Measurements from ENCODE around the gene MIA2. TPM values are rescaled to one million over a fixed set of nuclear protein-coding genes. Genes with fewer than 3 reads are reported as not detected.
"Not testable (repeated sequence)": the region's sequence is repeated elsewhere in the genome, so short reads cannot be mapped to it uniquely, and the experiment has no call there.

The MIA2 gene
- total RNA-seq, 1 donor from 2014 or later: 24.7 TPM

DNA sequence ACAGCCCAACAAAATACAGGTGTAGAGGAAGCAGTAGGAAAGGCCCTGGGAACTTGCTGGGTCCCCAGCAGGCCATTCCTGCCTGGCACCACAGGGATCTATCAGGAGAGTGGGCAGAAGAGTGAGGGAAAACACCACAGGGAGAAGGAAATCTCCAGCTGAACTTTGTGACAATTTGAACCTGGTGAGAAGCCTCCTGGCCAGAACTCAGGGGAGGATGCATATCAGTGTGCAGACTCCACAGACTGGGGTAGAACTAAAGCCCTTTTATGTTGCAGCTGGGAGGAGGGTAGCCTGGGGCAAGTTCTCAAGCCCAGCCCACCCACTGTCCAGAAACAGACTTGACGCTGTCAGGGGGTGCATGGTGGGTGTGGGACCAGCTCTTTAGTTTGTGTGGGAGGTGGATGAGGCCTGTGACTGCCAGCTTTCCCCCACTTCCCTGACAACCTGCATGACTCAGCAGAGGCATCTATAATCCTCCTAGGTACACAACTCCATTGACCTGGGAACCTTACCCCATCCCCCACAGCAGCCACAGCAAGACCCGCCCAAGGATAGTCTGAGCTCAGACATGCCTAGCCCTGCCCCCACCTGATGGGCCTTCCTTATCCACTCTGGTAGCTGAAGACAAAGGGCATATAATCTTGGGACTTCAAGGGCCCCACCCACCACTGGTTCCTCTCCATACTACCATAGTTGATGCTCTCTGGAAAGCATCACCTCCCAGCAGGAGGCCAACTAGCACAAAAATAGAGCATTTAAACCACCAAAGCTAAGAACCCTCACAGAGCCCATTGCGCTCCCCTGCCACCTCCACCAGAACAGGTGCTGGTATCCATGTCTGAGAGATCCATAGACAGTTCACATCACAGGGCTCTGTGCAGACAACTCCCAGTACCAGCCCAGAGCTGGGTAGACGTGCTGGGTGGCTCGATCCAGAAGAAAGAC, 29.8 kb upstream of the MIA2 start:
- Histone ChIP-seq H3K4me1 (no peaks in the 10 kb centered on the region), H3K27ac (replicated peaks) (no peak overlapping the region), H3K36me3 (no peaks in the 10 kb centered on the region), H3K27me3 (ENCODE audit: low read depth) (no peaks in the 10 kb centered on the region), H3K4me3 (no peak overlapping the region), H3K9me3 (replicated peaks) (no peaks in the 10 kb centered on the region)
- TF ChIP-seq, protein P1, sequence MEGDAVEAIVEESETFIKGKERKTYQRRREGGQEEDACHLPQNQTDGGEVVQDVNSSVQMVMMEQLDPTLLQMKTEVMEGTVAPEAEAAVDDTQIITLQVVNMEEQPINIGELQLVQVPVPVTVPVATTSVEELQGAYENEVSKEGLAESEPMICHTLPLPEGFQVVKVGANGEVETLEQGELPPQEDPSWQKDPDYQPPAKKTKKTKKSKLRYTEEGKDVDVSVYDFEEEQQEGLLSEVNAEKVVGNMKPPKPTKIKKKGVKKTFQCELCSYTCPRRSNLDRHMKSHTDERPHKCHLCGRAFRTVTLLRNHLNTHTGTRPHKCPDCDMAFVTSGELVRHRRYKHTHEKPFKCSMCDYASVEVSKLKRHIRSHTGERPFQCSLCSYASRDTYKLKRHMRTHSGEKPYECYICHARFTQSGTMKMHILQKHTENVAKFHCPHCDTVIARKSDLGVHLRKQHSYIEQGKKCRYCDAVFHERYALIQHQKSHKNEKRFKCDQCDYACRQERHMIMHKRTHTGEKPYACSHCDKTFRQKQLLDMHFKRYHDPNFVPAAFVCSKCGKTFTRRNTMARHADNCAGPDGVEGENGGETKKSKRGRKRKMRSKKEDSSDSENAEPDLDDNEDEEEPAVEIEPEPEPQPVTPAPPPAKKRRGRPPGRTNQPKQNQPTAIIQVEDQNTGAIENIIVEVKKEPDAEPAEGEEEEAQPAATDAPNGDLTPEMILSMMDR (IDR thresholded peaks at IDR 0.05; ENCODE audit: borderline replicate concordance): no peak
- DNase-seq: no peak
- intact Hi-C loops (cut with micrococcal nuclease): no loop called here

DNA sequence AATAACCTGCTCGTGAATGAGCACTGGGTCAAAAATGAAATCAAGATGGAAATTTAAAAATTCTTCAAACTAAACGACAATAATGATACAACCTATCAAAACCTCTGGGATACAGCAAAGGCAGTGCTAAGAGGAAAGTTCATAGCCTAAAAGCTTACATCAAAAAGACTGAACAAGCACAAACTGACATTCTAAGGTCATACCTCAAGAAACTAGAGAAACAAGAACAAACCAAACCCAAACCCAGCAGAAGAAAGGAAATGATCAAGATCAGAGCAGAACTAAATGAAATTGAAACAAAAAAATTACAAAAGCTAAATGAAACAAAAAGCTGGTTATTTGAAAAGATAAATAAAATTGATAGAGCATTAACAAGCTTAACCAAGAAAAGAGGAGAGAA, 26.3 kb upstream of the MIA2 start:
- intact Hi-C loops (cut with micrococcal nuclease); H3K4me1 ChIP-seq; H3K27me3 ChIP-seq (ENCODE audit: low read depth); DNase-seq; H3K27ac ChIP-seq (replicated peaks); H3K36me3 ChIP-seq; H3K4me3 ChIP-seq; H3K9me3 ChIP-seq (replicated peaks): not testable (repeated sequence)

DNA sequence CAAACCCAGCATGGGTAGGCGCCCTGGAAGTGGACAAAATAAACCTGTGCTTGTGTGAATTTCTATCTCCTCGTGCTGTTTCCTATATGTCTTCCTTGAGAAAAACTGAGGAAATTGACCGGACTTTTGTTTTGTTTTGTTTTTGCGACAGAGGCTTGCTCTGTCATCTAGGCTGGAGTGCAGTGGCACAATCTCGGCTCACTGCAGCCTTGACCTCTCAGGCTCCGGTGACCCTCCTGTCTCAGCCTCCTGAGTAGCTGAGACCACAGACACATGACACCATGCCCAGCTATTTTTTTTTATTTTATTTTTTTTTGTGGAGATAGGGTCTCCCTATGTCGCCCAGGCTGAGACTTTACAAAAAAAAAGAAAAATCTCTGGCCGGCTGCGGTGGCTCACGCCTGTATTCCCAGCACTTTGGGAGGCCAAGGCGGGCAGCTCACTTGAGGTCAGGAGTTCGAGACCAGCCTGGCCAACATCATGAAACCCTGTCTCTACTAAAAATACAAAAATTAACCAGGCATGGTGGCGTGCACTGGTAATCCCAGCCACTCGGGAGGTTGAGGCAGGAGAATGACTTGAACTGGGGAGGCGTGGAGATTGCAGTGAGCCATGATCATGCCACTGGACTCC, 22.5 kb upstream of the MIA2 start:
- no peaks in the 10 kb centered on the region for H3K27me3 ChIP-seq (ENCODE audit: low read depth)

DNA sequence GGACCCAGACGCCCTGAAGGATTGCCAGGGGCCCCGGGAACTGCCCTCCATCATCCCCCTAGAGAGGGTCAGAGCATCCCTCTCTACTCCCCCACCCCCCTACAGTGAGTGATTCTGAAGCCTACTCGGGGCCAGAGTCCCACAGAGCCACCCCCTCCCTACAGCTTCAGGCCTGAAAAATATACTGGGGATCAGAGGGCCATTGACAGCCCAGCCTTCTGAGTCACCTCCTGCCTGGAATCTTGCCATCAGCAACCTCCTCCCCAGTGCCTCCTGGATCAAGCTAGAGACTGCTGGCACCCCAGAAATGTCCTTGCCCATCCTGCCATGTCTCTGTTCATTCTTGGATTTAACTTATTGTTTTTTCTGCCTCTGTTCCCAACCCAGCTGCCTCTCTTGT, 21.7 kb upstream of the MIA2 start:
- intact Hi-C loops (cut with micrococcal nuclease): no loop called here
- no peaks in the 10 kb centered on the region for H3K27me3 ChIP-seq (ENCODE audit: low read depth)

More for the DNA sequence above, 22.5 kb upstream of the MIA2 start:
- intact Hi-C loops (cut with micrococcal nuclease): no loop called here
- Histone ChIP-seq H3K27ac (replicated peaks) (no peak overlapping the region), H3K4me3 (no peak overlapping the region), H3K4me1 (no peaks in the 10 kb centered on the region), H3K9me3 (replicated peaks) (no peaks in the 10 kb centered on the region), H3K36me3 (no peaks in the 10 kb centered on the region)
- DNase-seq: no peak
- TF ChIP-seq, protein P1 (IDR thresholded peaks at IDR 0.05; ENCODE audit: borderline replicate concordance): no peak

DNA sequence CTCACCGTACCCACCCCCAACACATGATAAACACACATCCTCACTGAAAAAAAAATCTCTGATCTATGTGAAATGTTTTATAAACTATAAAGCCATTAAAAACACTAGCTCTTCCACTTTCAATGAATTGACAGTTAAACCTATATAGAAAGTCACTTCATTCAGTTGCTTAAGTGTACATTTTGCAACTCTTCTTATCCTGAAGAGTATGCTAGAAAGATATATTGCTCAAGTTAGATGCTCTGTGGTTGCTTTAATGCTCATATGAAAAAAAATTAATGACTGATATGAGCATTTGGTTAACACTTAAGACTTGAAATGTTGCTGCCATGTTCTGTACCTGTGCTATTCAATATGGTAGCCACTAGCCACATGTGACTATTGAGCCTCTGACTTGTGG, 21.0 kb upstream of the MIA2 start:
- TF ChIP-seq, protein P1 (IDR thresholded peaks at IDR 0.05; ENCODE audit: borderline replicate concordance): no peak
- Histone ChIP-seq H3K27me3 (ENCODE audit: low read depth) (no peaks in the 10 kb centered on the region), H3K27ac (replicated peaks) (no peak overlapping the region), H3K4me3 (no peak overlapping the region), H3K4me1 (no peaks in the 10 kb centered on the region), H3K36me3 (no peaks in the 10 kb centered on the region), H3K9me3 (replicated peaks) (no peaks in the 10 kb centered on the region)
- intact Hi-C loops (cut with micrococcal nuclease): no loop called here
- no peak for DNase-seq

More for the DNA sequence above, 21.7 kb upstream of the MIA2 start:
- Histone ChIP-seq H3K36me3 (no peaks in the 10 kb centered on the region), H3K9me3 (replicated peaks) (no peaks in the 10 kb centered on the region), H3K4me1 (no peaks in the 10 kb centered on the region), H3K27ac (replicated peaks) (no peak overlapping the region), H3K4me3 (no peak overlapping the region)
- TF ChIP-seq, protein P1 (IDR thresholded peaks at IDR 0.05; ENCODE audit: borderline replicate concordance): no peak
- no peak for DNase-seq
